GM19438 (cell line): ENCODE results near the gene RILP.

ENCODE experiments used
- ATAC-seq: cut with Tn5 transposase; IDR thresholded peaks from one replicate; pipeline ENCODE4 v1.9.1; 2021; ENCODE audit warnings: low read depth; ENCODE audit not compliant: unreplicated experiment

Gene RILP

GRCh38 chr17:1648173-1648962 lies 1.3 kb downstream of the RILP start:
- ATAC-seq = peak; percentile 7

GRCh38 chr17:1647802-1648171 lies 1.9 kb downstream of the RILP start:
- ATAC-seq = no peak

GRCh38 chr17:1646199-1646875 lies 3.3 kb downstream of the RILP start:
- no peak for ATAC-seq

GRCh38 chr17:1645207-1646171 lies 4.2 kb downstream of the RILP start, which contains the start of gene SCARF1:
SCARF1 (minus strand) TSS chr17:1645732; CDS start chr17:1645697, 35 bp downstream.
- ATAC-seq = no peak

- ATAC-seq = no peak
Observed at GRCh38 chr17:1644493-1645206, 5.0 kb downstream of the RILP start.

GRCh38 chr17:1643999-1644492 lies 5.6 kb downstream of the RILP start:
- no peak for ATAC-seq

GRCh38 chr17:1643293-1643998 lies 6.2 kb downstream of the RILP start:
- ATAC-seq = no peak

GRCh38 chr17:1641065-1641403 lies 8.6 kb downstream of the RILP start:
- ATAC-seq = no peak

GRCh38 chr17:1640329-1641064 lies 9.2 kb downstream of the RILP start:
- ATAC-seq = no peak

- ATAC-seq = no peak
Observed at GRCh38 chr17:1639549-1640180, 10.0 kb downstream of the RILP start.

- no peak for ATAC-seq
Observed at GRCh38 chr17:1638624-1639300, 10.9 kb downstream of the RILP start.

GRCh38 chr17:1638171-1638590 lies 11.5 kb downstream of the RILP start:
- no peak for ATAC-seq

- no peak for ATAC-seq
Observed at GRCh38 chr17:1636732-1637285, 12.9 kb downstream of the RILP start.

GRCh38 chr17:1635675-1636465 lies 13.8 kb downstream of the RILP start:
- no peak for ATAC-seq

- ATAC-seq = no peak
Observed at GRCh38 chr17:1634841-1635650, 14.6 kb downstream of the RILP start.

- ATAC-seq = no peak
Observed at GRCh38 chr17:1630662-1631061, 19.0 kb downstream of the RILP start.
